GM19452 (cell line): ENCODE data around the gene CMTR1.
A peak's percentile ranks its signal among the peaks of the same experiment; 100 is the strongest.

Experiments used
- ATAC-seq: cut with Tn5 transposase; IDR thresholded peaks from one replicate; pipeline ENCODE4 v1.9.1; 2021; ENCODE audit not compliant: unreplicated experiment

The CMTR1 gene

DNA sequence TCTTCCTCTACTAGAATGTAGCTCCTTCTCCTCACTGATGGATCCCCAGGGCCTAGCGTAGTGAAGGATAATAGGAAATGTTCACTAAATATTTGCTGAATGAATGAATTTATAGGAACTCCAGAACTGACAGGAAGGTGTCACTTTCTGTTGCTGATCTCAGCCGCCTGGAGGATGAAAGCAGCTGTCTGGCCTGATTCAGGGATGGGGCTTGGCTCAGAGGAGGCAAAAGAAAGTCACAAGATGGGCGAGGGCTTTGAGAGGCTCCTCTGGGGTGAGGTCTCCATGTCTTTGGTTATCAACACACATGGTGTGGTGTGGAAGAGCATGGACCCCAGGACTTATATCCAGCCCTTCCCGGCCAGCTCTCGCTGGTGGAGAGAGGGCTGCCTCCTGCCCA lies 78.2 kb downstream of the CMTR1 start:
- no peak for ATAC-seq

GRCh38 chr6:37511910-37512399 lies 78.9 kb downstream of the CMTR1 start:
- ATAC-seq: no peak

- no peak for ATAC-seq
Observed at GRCh38 chr6:37512400-37513011, 79.5 kb downstream of the CMTR1 start.

DNA sequence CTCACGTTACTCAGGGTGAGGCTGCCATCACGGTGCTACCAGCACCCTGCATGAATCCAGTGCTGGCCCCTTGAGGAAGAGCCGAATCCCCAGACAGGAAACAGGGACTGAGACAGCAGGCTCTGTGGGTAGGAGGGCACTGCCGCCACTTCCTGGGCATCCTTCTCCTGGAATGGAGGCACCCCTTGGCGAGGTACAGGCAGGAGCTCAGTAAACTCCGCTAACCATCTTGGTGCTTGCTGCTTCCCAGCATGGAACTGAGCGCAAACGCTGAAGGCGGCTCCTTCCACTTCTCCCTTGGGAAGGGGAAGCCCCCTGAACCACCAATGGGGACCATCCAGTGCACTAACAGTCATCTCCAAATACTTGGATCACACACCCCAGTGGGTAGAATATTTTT lies 80.1 kb downstream of the CMTR1 start:
- ATAC-seq: no peak

DNA sequence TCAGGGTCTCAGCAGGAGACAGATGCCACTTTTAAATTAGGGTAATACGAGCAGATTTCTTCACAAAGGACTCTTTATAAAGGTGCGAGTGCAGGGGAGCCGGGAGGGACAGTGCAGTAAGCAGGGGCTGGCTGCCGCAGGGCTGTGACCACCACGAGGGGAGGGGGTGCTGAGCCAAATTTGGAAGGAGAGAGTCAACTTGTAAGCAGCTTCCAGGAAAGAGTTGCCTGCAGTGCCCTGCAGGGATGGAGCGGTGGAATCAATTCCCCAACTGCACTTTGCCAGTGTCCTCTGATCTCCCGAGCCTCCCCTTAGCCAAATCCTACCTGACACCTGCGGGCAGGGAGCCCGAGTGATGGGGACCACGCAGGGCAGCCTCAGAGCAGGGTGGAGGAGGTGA lies 80.6 kb downstream of the CMTR1 start:
- no peak for ATAC-seq

DNA sequence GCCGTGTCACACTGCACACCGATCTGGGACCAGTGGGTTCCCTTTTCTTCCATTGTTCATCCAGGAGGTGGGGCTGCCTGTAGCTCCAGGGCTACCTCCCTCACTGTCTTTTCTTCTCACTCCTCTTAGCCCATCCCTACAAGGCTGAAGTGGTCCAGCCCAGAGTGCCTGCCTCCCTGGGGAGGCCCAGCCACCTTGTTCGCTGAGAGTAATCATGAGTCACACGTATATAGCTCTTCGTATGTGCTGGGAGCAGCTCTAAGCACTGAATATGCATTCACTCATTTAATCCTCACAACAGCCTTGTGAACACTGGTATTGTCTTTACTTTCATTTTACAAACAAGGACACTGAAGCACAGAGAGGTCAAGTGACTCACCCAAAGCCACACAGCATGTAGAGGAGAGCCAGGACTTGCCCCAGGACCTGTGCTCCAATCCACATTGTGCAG lies 81.3 kb downstream of the CMTR1 start:
- no peak for ATAC-seq

DNA sequence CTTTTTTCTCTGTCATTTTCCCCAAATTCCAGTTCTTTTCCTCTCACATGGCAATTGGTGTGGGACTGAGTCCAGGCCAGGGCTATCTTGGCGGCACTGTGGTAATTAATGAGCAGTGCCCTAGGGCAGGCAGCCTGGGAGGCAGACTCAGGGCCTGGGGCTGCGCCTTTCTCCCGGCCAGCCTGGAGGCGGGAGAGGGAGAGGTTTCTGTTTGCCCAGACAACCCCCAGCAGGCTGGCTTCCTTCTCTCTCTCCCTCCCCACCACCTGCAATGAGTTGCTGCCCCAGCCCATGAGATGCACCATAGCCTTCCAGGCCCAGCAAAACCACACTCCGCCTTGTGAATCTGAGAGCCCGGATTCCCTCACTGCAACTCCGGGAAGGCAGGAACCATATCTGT lies 81.8 kb downstream of the CMTR1 start:
- no peak for ATAC-seq

DNA sequence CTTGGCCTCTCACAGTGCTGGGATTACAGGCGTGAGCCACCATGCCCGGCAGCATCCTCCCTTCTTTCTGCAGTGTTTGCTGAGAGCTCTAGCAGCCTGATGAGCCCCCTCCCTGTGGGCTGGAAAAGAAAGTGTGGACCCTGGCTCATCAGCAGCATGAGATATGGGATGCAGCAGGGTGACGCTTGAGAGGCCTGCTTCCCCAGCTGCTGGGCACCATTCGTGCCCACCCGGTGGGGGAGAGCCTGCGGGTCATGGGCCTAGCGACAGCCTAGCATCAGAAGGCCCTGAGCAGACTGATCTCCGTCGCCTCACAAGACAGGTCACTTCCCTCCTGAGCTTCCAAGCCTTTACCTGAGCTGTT lies 82.7 kb downstream of the CMTR1 start:
- no peak for ATAC-seq

DNA sequence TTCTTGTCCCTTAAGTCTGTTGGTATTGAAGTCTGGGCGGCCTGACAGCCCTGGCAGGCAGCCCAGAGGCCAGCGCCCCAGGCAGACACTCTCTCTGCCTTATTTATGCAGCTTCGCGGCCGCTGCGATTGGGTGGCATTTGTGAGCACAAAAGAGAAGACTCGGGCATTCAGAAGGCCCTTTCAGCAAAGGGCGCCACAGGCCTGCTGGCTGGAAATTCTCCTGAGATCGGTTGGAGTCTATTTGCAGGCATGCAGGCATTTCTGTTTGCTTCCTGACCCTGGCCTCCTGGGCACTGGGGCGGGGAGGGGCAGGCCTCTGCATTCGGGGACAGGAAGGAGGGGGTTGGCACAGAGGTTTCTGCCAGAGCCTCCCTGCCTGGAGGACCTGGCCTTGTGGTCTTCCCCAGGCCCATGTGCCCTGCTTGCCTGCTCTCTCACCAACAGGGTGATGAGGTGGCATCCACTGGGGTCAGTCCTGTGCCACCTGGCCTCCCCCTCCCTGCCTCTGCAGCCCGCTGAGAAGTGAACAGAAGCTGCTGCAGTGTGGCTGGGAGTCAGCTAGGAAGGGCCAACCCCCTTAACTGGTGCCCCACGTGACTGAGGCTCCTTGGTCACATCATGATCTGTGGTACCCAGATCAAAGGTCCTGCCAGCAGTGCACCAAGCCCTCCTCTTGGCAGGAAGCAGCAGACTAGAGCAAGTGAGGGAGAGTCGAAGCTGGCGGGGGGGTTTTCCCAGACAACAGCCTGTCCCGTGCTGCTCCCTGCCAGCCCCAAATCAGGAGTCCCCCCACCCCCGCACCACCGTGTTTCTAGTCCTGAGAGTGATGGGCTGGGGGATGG lies 83.3 kb downstream of the CMTR1 start:
- peak; percentile 70 for ATAC-seq

- no peak for ATAC-seq
Observed at GRCh38 chr6:37516920-37517405, 83.9 kb downstream of the CMTR1 start.

- no peak for ATAC-seq
Observed at GRCh38 chr6:37517411-37517812, 84.4 kb downstream of the CMTR1 start.

- ATAC-seq: no peak
Observed at GRCh38 chr6:37518116-37518515, 85.1 kb downstream of the CMTR1 start.

GRCh38 chr6:37519461-37519860 lies 86.4 kb downstream of the CMTR1 start:
- ATAC-seq: no peak

DNA sequence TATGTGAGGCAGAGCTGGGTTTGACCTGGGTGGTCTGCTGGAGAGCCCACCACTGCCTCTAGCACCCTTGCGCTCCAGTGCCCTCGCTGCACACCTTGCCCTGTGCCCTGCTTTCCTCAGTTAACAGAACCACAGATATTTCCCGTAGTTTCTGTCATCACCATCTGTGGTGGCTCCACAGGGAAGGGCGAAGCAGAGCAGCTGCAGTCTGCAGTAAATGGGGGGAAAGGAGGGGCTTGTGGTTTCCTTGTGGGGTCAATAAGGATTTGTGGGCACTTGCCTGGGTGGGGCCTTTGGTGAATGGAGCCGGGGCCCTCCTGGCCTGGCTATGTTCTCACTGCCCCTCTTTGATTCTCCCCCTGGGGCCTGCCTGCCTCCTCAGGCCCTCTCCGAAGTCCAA lies 87.9 kb downstream of the CMTR1 start:
- no peak for ATAC-seq

GRCh38 chr6:37521674-37522073 lies 88.7 kb downstream of the CMTR1 start:
- ATAC-seq: no peak

- ATAC-seq: no peak
Observed at GRCh38 chr6:37522836-37523235, 89.8 kb downstream of the CMTR1 start.

GRCh38 chr6:37523412-37523811 lies 90.4 kb downstream of the CMTR1 start:
- no peak for ATAC-seq

DNA sequence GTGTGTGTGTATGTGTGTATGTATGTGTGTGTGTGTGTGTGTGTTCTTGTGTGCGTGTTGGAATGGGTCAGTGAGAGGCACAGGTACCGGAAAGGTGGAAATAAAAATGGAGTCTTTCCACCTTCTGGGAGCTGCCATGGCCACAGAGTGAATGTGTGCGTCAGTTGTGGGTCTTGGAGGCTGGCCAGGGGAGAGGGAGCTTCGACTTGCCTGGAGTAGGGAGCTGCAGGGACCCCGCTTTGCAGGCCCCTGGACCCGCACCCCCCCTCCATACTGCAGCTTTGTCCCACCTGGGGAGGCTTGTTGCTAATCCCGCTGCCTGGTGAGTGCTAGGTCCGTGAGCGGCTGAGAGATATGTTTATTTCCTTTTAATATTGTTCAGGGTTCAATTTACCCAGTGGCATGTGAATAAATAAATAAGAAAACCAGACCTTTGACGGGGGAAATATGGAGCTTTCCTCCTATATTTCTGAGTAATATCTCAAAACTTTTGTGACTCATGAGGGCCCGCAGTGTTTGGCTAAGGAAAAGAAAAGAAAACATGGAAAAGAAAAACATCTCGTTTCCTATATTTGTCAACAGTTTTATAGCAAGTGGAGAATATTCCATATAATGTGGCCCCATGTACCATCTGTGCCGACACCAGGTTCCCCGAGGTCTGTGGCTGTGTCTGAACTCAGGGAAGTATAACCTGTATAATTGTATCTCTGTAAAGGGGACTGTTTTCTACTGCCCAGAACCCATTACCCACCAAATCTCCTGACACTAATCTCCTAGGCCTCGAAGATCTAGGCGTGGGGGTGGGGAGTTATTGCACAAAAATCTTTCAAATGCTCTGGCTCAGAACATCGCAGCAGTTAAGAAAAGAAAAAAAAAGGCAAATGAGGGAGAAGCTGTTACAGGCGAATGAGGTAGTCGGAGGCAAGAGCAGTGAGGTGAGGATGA lies 91.3 kb downstream of the CMTR1 start:
- no peak for ATAC-seq

- no peak for ATAC-seq
Observed at GRCh38 chr6:37524970-37525318, 91.9 kb downstream of the CMTR1 start.

DNA sequence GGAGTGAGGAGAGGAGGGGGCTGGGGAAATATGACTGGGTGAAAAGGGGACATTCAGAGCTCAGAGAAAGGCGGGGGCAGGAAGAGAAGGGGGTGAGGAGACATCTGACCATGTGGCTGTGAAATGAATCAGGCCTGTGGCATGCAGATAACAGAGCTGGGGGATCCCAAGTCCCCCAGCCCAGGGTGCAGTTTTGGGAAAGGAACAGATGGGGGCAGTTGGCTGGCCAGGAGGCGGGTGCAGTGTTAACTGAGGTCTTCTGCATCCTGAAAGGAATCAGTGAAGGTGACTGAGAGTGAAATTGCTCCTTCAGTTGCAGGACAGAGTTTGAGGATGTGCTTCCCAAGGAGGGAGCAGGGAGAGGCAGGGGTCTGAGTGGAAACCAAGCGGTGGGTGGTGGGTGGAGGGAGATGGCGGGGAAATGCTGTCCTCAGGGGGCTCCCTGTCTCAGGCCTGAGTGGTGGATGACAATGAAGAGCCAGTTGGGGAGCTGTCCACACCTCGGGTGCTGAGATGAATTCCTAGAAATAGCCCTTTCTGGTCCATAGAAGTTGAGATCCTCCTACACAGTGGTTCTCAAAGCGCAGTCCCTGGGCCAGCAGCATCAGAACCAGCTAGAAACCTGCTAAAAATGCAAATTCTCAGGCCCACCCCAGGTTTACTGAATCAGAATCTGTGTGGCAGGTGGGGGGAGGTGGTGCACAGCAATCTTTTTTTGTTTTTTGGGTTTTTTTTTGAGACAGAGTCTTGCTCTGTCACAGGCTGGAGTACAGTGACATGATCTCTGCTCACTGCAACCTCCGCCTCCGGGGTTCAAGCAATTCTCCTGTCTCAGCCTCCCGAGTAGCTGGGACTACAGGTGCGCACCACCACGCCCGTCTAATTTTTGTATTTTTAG lies 92.7 kb downstream of the CMTR1 start:
- no peak for ATAC-seq
